Body of pancreas (tissue), 4 donors: ENCODE results near the gene ADAMTS2.

Experiments used
- CTCF ChIP-seq, 7 experiments: fragments of 450-650 bp in 4 of 7; fragments of 200-600 bp in 3 of 7; sonication (generic) in 3 of 7; IDR thresholded peaks; one replicate each; pipeline ENCODE4 v1.5.1; 2016 to 2019; ENCODE audit warnings: antibody characterized with exemption in 7 of 7
- POLR2A ChIP-seq, 3 donors: fragments of 450-650 bp; IDR thresholded peaks; one replicate each; pipeline ENCODE4 v1.6.1; 2016; ENCODE audit warnings: antibody characterized with exemption in 3 of 3, mild to moderate bottlenecking in 2 of 3

GRCh38 chr5:179373101-179373934 lies 28.1 kb upstream of the ADAMTS2 start:
- TF ChIP-seq POLR2A (IDR thresholded peaks at IDR 0.05): no peak
- no peak for TF ChIP-seq CTCF (IDR thresholded peaks at IDR 0.05)
